Esophagus squamous epithelium (tissue), 5 donors: ENCODE data around the gene TERT. TPM values are rescaled to one million over a fixed set of nuclear protein-coding genes. Genes with fewer than 3 reads are reported as not detected.

Experiments used
- DNase-seq: peaks from one replicate; lab custom pipeline; 2025; lab: John Stamatoyannopoulos, UW
- H3K27ac ChIP-seq, 4 donors: fragments of 200-600 bp; sonication (generic); one replicate each; pipeline ENCODE4 v1.5.1; 2016 to 2019; ENCODE audit warnings: mild to moderate bottlenecking in 1 of 4
- H3K27me3 ChIP-seq, 4 donors: fragments of 200-600 bp; sonication (generic); 1 replicate in 3 of 4; 2 replicates in 1 of 4; pipeline versions ENCODE4 v1.5.1 to v1.6.0; 2017 to 2021; ENCODE audit warnings: antibody characterized with exemption in 1 of 4
- H3K36me3 ChIP-seq, 3 donors: fragments of 200-600 bp; sonication (generic); one replicate each; pipeline ENCODE4 v1.5.1; 2016 to 2019
- H3K4me1 ChIP-seq, 3 donors: fragments of 200-600 bp; sonication (generic); one replicate each; pipeline ENCODE4 v1.5.1; 2017 to 2019
- H3K4me3 ChIP-seq, 4 donors: fragments of 200-600 bp; sonication (generic); 1 replicate in 3 of 4; 2 replicates in 1 of 4; pipeline ENCODE4 v1.5.1; 2016 to 2019; ENCODE audit warnings: mild to moderate bottlenecking in 2 of 4, moderate library complexity in 1 of 4
- H3K9me3 ChIP-seq, 3 donors: fragments of 200-600 bp; sonication (generic); one replicate each; pipeline ENCODE4 v1.5.1; 2016 to 2019
- POLR2A ChIP-seq, 4 donors: fragments of 450-650 bp; IDR thresholded peaks; one replicate each; pipeline ENCODE4 v1.6.1; 2017; ENCODE audit warnings: antibody characterized with exemption in 4 of 4, mild to moderate bottlenecking in 4 of 4, moderate library complexity in 3 of 4
- WGBS, 2 donors: methylation state at CpG; one replicate each; pipeline ENCODE4 v1.1.5; 2018; 5-methylcytosine and 5-hydroxymethylcytosine counted together
- intact Hi-C: fragments of 100-400 bp; cut with DNase I; formaldehyde crosslinking; loops from one replicate; pipeline ENCODE4 v1.15.0; 2022
- total RNA-seq, 4 donors: library from RNA; depleted of rRNA; stranded (reverse); fragments of >200 nt; gene quantifications; one replicate each; pipeline ENCODE4 v1.1.0, GENCODE V29; 2016
- TF ChIP-seq, protein P1 (sequence below), 6 experiments: fragments of 450-650 bp in 4 of 6; fragments of 200-600 bp in 2 of 6; sonication (generic) in 2 of 6; IDR thresholded peaks; one replicate each; pipeline ENCODE4 v1.5.1; 2016 to 2019; ENCODE audit warnings: antibody characterized with exemption in 6 of 6, mild to moderate bottlenecking in 4 of 6, moderate library complexity in 4 of 6
- donor health status: DM: yes; HTN: yes; CAD: no.

Gene TERT
- total RNA-seq, 4 donors from 2014 or later, result 0.19 to 9.5 (median 0.31) TPM; not detected in 1

GRCh38 chr5:1297243-1297642 lies 2.4 kb upstream of the TERT start:
- Histone ChIP-seq H3K27me3 (peaks cover 0 to 80% (median 0%) of the 10 kb centered on the region in 4 donors), H3K36me3 (no peaks in the 10 kb centered on the region), H3K27ac (no peak overlapping the region), H3K4me1 (peaks cover 4 to 15% (median 9%) of the 10 kb centered on the region in 3 donors), H3K9me3 (no peaks in the 10 kb centered on the region), H3K4me3 (no peak overlapping the region)
- TF ChIP-seq POLR2A (IDR thresholded peaks at IDR 0.05), result no peak
- intact Hi-C loops, result no loop called here
- no peak for DNase-seq
- WGBS, 2 donors, result 87 to 92% methylated on average over 4 of the region's 4 CpGs

DNA sequence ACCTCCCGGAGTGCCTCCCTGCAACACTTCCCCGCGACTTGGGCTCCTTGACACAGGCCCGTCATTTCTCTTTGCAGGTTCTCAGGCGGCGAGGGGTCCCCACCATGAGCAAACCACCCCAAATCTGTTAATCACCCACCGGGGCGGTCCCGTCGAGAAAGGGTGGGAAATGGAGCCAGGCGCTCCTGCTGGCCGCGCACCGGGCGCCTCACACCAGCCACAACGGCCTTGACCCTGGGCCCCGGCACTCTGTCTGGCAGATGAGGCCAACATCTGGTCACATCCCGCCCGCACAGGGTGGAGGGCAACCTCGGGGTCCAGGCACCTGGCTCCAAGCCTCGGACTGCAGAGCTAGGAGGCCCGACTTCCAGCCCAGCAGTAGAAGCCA lies 776 bp upstream of the TERT start:
- WGBS, 2 donors, result 61 to 70% methylated on average over 4 to 14 of the region's 22 CpGs
- no peak for TF ChIP-seq POLR2A (IDR thresholded peaks at IDR 0.05)
- TF ChIP-seq, protein P1, sequence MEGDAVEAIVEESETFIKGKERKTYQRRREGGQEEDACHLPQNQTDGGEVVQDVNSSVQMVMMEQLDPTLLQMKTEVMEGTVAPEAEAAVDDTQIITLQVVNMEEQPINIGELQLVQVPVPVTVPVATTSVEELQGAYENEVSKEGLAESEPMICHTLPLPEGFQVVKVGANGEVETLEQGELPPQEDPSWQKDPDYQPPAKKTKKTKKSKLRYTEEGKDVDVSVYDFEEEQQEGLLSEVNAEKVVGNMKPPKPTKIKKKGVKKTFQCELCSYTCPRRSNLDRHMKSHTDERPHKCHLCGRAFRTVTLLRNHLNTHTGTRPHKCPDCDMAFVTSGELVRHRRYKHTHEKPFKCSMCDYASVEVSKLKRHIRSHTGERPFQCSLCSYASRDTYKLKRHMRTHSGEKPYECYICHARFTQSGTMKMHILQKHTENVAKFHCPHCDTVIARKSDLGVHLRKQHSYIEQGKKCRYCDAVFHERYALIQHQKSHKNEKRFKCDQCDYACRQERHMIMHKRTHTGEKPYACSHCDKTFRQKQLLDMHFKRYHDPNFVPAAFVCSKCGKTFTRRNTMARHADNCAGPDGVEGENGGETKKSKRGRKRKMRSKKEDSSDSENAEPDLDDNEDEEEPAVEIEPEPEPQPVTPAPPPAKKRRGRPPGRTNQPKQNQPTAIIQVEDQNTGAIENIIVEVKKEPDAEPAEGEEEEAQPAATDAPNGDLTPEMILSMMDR (IDR thresholded peaks at IDR 0.05), result no peak
- intact Hi-C loops, result no loop called here
- peaks cover 0 to 90% (median 0%) of the 10 kb centered on the region in 4 donors for H3K27me3 ChIP-seq
- H3K4me3 ChIP-seq, result peak overlapping the region in 1 of 4 donors; percentile 52
- H3K9me3 ChIP-seq, result no peaks in the 10 kb centered on the region
- no peak overlapping the region for H3K27ac ChIP-seq
- peaks cover 4 to 15% (median 9%) of the 10 kb centered on the region in 3 donors for H3K4me1 ChIP-seq
- no peaks in the 10 kb centered on the region for H3K36me3 ChIP-seq
- no peak for DNase-seq

DNA sequence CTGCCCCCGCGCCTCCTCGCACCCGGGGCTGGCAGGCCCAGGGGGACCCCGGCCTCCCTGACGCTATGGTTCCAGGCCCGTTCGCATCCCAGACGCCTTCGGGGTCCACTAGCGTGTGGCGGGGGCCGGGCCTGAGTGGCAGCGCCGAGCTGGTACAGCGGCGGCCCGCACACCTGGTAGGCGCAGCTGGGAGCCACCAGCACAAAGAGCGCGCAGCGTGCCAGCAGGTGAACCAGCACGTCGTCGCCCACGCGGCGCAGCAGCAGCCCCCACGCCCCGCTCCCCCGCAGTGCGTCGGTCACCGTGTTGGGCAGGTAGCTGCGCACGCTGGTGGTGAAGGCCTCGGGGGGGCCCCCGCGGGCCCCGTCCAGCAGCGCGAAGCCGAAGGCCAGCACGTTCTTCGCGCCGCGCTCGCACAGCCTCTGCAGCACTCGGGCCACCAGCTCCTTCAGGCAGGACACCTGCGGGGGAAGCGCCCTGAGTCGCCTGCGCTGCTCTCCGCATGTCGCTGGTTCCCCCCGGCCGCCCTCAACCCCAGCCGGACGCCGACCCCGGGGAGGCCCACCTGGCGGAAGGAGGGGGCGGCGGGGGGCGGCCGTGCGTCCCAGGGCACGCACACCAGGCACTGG lies 548 bp downstream of the TERT start:
- H3K9me3 ChIP-seq, result no peaks in the 10 kb centered on the region
- peak overlapping the region in 2 of 4 donors; percentile 32 to 52 for H3K4me3 ChIP-seq
- WGBS, 2 donors, result 2% methylated on average over 18 of the region's 69 CpGs; no CpG with 5 or more reads in 1 of the 2 donors
- peaks cover 4 to 15% (median 9%) of the 10 kb centered on the region in 3 donors for H3K4me1 ChIP-seq
- TF ChIP-seq POLR2A (IDR thresholded peaks at IDR 0.05), result no peak
- no peak overlapping the region for H3K27ac ChIP-seq
- intact Hi-C loops, result no loop called here
- no peaks in the 10 kb centered on the region for H3K36me3 ChIP-seq
- H3K27me3 ChIP-seq, result peaks cover 0 to 84% (median 0%) of the 10 kb centered on the region in 4 donors
- DNase-seq, result no peak

GRCh38 chr5:1293416-1294205 lies 1.3 kb downstream of the TERT start:
- Histone ChIP-seq H3K4me3 (no peak overlapping the region), H3K36me3 (no peaks in the 10 kb centered on the region), H3K9me3 (peaks cover 0 to 2% (median 0%) of the 10 kb centered on the region in 3 donors), H3K4me1 (peaks cover 4 to 15% (median 9%) of the 10 kb centered on the region in 3 donors), H3K27ac (no peak overlapping the region), H3K27me3 (peaks cover 0 to 84% (median 0%) of the 10 kb centered on the region in 4 donors)
- WGBS, 2 donors, result 96% methylated on average over 9 of the region's 60 CpGs; no CpG with 5 or more reads in 1 of the 2 donors
- no peak for TF ChIP-seq POLR2A (IDR thresholded peaks at IDR 0.05)
- TF ChIP-seq, protein P1 (IDR thresholded peaks at IDR 0.05), result no peak
- intact Hi-C loops, result no loop called here
- no peak for DNase-seq

- H3K9me3 ChIP-seq, result peaks cover 0 to 6% (median 0%) of the 10 kb centered on the region in 3 donors
- H3K4me1 ChIP-seq, result peaks cover 4 to 15% (median 9%) of the 10 kb centered on the region in 3 donors
- TF ChIP-seq POLR2A (IDR thresholded peaks at IDR 0.05), result no peak
- TF ChIP-seq, protein P1 (IDR thresholded peaks at IDR 0.05), result no peak
- H3K27me3 ChIP-seq, result peaks cover 0 to 85% (median 0%) of the 10 kb centered on the region in 4 donors
- WGBS, 2 donors, result 89 to 93% methylated on average over 20 to 22 of the region's 30 CpGs
- no peak overlapping the region for H3K4me3 ChIP-seq
- H3K36me3 ChIP-seq, result no peaks in the 10 kb centered on the region
- no peak overlapping the region for H3K27ac ChIP-seq
- intact Hi-C loops, result no loop called here
- no peak for DNase-seq
Observed at GRCh38 chr5:1292846-1293415, 1.9 kb downstream of the TERT start.
